GM19328 (cell line): ENCODE data around the gene RPS6KA4.
"Not testable (repeated sequence)": the region's sequence is repeated elsewhere in the genome, so short reads cannot be mapped to it uniquely, and the experiment has no call there.

Experiments used
- ATAC-seq: cut with Tn5 transposase; IDR thresholded peaks from one replicate; pipeline ENCODE4 v1.9.1; 2021; ENCODE audit warnings: mild to moderate bottlenecking, moderate library complexity; ENCODE audit not compliant: unreplicated experiment

The RPS6KA4 gene

DNA sequence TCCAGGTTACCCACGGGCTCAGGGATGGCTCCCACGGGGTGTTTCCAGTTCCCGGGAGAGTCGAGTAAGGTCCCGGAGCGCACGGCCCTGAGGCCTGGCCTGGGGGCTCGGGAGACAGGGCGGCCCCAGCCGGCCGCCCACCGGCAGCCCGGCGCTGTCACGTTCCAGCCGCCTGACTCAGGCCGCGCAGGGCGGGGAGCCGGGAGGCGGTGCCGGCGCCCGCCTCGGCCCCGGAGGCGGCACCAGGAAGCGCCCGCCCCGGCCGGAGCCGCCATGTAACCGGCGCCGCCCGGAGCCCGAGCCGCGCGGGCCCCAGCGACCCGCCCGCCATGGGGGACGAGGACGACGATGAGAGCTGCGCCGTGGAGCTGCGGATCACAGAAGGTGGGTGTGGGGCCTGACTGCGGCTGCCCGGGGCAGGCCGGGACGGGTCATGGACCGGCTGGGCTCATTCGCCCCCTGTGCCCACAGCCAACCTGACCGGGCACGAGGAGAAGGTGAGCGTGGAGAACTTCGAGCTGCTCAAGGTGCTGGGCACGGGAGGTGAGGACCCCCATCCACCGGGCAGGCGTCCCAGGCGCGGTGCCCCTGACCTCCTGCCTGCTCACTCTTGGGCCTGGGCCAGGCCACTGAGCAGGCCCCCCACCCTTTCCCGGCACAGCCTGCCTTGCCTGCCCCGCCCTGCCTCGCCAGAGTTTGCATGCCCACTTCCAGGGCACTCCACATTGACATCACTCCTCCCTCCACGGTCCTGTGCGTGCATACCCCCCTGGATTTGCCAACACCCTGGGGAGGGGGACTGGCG is at the start of gene RPS6KA4:
RPS6KA4 (plus strand) TSS at position 256 of the 805 bp plus-strand sequence; CDS start at position 330, 74 bp downstream.
- ATAC-seq, result peak; percentile 53

DNA sequence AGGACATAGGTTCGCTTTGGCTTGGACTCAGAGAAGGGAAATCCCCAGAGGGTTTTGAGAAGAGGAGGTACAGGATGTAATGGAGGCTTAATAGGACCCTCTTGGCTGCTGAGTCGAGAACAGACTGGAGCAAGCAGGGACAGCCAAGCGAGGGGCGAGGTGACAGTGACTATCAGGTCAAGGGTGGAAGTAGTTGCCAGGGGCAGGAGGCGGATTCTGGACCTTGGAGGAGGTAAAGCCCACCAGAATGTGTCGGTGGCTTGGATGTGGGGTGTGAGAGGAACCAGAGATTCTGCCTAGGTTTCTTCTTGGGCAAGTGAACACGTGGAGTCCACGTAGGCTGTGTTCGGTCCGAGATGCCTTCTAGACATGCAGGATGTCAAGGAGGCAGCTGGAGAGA is 46.0 kb upstream of the RPS6KA4 start:
- ATAC-seq, result no peak

DNA sequence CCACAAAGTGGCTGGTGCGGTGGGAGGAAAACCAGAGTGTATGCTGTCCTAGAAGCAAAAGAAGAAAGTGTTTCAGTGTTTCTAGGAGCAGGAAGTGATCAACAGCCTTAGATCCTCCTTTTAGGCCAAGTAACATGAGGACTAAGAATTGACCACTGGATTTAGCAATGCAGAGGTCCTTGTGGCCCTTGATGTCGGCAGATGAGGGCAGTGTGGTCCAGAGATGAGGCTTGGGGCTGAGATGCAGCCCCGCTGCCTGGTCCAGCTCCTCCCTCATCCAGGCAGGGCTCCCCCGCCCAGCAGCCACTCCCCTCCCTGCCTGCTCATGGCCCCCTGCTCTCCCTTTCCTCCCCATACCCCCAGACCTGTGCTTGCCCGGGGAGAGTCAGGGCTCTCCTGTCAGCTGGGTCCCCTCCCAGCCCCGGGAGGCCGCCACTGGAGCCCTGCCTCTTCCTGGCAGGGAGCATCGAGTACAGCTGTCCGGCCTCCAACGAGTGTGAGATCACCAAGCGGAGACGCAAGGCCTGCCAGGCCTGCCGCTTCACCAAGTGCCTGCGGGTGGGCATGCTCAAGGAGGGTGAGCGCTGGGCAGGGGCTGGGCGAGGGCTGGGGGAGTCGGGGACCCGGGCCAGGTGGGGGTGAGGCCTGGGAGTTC is 45.3 kb upstream of the RPS6KA4 start:
- no peak for ATAC-seq

DNA sequence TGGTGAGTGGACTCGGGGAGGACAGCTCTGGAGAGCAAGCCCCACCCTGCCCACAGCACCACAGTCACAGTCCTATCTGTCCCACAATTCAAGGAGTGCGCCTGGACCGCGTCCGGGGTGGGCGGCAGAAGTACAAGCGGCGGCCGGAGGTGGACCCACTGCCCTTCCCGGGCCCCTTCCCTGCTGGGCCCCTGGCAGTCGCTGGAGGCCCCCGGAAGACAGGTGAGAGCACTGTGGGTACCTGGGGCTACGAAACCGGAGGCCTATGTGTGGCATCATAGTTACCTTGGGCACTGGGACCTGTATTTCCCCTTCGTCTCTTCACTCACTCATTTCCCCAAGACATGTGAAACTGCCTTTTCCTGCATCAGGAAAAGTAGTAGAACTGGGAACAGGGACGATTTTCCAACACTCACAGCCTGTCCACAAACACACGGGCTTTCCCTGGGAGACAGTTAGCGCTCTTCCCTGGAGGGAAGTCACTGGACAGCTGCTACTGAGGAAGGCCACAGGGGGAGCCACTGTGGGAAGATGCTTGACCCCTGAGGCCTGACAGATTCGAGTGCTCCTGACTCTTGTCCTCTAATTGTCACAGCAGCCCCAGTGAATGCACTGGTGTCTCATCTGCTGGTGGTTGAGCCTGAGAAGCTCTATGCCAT is 44.7 kb upstream of the RPS6KA4 start:
- ATAC-seq, result no peak

DNA sequence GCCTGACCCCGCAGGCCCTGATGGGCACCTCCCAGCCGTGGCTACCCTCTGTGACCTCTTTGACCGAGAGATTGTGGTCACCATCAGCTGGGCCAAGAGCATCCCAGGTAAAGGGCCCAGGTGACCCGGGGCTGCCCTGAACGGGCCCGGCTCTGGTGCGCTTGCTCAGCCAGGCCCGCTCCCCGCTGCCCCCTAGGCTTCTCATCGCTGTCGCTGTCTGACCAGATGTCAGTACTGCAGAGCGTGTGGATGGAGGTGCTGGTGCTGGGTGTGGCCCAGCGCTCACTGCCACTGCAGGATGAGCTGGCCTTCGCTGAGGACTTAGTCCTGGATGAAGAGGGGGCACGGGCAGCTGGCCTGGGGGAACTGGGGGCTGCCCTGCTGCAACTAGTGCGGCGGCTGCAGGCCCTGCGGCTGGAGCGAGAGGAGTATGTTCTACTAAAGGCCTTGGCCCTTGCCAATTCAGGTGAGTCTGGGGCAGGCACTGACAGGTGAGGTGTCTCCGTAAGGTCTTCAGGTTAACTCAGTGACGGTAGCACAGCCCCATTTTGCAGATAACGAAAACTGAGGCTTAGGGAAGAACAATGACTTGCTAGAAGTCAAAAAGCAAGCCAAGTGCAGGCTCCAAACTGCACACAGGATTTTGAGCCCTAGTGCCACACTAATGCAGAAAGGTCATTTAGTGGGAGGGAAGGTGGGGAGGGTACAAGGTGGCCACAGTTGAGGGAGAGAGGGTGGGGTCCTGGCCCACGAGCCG is 44.0 kb upstream of the RPS6KA4 start:
- ATAC-seq, result no peak

DNA sequence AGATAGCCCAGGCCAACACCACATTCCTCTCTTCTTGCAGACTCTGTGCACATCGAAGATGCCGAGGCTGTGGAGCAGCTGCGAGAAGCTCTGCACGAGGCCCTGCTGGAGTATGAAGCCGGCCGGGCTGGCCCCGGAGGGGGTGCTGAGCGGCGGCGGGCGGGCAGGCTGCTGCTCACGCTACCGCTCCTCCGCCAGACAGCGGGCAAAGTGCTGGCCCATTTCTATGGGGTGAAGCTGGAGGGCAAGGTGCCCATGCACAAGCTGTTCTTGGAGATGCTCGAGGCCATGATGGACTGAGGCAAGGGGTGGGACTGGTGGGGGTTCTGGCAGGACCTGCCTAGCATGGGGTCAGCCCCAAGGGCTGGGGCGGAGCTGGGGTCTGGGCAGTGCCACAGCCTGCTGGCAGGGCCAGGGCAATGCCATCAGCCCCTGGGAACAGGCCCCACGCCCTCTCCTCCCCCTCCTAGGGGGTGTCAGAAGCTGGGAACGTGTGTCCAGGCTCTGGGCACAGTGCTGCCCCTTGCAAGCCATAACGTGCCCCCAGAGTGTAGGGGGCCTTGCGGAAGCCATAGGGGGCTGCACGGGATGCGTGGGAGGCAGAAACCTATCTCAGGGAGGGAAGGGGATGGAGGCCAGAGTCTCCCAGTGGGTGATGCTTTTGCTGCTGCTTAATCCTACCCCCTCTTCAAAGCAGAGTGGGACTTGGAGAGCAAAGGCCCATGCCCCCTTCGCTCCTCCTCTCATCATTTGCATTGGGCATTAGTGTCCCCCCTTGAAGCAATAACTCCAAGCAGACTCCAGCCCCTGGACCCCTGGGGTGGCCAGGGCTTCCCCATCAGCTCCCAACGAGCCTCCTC is 43.1 kb upstream of the RPS6KA4 start:
- ATAC-seq, result not testable (repeated sequence)

DNA sequence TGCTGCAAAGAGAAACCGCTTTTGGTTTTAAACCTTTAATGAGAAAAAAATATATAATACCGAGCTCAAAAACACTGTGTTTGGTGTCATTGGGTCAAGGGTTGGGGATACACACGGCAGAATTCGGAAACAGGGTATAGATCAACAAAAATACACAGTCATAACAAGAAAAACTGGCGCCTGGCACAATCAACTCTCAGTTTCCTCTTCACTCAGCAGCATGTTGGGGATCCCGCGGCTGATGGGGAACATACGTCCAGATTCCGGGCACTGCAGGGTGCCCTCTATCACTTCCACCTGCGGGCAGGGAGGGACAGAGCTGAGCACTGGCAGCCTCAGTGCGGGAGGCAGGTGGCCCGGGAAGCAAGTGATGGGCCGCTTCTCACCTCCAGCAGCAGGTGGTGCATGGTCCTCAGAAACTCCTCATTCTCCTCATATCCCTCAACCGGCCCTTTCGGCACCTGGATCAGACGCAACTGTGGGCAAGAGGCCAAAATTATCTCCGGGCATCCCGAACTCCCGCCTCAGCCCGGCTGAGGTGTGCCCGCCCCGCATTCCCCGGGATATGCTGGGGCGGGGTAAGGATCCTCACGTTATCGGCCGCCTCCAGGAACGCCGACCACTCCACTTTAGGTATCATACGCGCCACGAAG is 42.2 kb upstream of the RPS6KA4 start:
- peak; percentile 1 for ATAC-seq

DNA sequence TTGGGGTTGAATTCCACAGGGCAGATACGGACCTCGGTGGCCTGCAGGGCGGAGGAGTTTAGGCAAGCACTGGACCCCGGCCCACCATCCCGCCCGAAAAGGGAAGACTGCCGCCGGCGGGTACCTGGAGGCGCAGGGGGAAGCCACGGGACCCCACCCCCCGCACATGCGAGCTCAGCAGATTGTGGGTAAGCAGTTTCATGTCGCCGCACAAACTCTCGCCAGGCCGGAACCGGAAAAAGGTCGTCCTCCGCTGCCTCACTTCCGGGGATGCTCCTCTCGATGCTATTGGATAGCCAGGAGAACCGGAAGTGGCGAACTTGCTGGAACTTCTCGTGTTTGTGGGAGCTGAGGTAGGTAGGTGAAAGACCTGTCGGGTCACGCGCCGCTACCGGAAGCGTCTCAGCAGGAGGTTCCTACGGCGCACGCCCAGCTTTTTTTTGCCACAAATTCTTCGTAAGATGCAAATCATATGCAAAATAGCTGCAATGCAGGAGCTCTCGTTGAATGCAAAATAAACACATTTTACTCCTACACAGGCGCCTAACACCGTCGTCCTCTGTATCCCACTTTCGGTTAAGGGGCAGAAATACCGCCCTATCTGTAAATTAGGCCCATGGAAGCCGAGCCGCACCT is 41.5 kb upstream of the RPS6KA4 start, which contains the start of gene TRMT112:
TRMT112 (minus strand) TSS at position 235 of the 636 bp plus-strand sequence; CDS start at position 202, 33 bp downstream.
- peak; percentile 74 for ATAC-seq

DNA sequence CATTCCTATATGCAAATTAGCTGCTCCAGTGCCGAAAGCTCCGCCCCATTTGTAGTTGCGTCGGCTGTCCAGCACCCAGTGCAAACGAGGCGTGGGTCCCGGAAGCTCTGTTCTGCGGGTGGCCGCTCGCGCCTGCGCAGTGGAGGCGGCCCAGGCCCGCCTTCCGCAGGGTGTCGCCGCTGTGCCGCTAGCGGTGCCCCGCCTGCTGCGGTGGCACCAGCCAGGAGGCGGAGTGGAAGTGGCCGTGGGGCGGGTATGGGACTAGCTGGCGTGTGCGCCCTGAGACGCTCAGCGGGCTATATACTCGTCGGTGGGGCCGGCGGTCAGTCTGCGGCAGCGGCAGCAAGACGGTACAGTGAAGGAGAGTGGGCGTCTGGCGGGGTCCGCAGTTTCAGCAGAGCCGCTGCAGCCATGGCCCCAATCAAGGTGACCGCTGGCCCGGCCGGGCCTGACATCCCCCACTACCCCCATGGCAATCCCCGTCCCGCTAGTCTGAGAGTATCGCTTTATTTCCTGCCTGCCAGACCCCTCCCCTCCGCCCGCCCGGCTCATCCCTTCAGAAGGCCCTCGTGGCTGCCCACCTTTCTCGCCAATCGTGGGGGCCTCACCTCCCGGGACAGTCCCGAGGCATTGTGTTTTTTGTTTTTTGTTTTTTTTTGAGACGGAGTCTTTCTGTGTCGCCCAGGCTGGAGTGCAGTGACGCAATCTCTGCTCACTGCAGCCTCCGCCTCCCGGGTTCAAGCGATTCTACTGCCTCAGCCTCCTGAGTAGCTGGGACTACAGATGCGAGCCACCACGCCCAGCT is 40.8 kb upstream of the RPS6KA4 start, which contains the start of gene PRDX5:
PRDX5 (plus strand) TSS at position 161 of the 805 bp plus-strand sequence; CDS start at position 256, 95 bp downstream.
- peak; percentile 71 for ATAC-seq

DNA sequence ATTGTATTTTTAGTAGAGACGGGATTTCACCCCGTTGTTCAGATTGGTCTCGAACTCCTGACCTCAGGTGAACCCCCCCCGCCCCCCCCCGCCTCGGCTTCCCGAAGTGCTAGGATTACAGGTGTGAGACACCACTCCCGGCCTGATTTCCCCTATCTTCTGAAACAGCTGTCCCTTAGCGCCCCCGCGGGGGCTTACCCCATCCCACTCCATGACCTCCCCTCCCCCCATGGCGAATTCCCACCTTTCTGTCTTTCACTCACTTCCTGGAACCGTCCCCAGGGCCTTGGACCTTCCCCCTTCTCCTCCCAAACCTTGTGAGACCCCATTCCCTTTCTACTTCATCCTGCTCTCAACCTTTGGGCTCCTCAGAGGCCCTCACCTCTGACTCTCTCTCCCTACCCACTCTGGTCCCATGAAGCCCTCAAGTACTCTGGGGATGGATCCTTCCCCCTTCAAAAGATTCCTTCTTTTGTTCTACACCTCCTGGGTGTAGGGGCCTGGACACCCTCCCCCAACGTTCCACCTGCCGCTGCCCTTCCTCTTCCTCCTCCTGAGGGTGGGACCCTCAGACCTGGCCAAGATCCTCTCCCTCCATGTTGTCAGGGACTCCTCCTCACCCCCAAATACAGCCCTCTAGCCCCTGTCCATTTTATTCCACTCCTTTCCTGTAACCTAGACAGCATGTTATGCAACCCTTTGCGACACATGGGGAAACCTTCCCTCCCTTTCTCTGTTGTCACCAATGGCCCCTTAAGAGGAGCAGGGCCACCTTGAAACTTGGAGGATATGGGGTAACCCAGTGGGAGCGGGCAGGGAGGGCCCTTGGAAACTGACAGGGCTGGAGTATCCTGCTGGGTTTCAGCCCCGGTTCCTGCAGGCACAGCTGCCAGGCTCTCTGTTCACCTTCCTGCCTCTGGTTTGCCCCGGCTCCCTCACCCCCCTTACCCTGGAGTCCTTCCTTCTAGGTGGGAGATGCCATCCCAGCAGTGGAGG is 39.9 kb upstream of the RPS6KA4 start:
- ATAC-seq, result no peak

DNA sequence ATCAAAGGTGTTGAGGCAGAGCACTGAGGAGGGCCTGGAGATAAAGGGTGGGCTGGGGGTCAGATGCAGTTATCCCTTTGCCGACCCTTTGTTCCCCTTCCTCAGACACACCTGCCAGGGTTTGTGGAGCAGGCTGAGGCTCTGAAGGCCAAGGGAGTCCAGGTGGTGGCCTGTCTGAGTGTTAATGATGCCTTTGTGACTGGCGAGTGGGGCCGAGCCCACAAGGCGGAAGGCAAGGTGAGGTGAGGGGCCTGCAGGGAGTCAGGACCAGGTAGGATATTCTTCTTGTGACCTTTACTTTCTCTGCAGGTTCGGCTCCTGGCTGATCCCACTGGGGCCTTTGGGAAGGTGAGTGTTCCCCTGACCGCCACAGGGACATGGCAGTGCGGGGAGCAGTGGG is 38.4 kb upstream of the RPS6KA4 start:
- ATAC-seq, result no peak

DNA sequence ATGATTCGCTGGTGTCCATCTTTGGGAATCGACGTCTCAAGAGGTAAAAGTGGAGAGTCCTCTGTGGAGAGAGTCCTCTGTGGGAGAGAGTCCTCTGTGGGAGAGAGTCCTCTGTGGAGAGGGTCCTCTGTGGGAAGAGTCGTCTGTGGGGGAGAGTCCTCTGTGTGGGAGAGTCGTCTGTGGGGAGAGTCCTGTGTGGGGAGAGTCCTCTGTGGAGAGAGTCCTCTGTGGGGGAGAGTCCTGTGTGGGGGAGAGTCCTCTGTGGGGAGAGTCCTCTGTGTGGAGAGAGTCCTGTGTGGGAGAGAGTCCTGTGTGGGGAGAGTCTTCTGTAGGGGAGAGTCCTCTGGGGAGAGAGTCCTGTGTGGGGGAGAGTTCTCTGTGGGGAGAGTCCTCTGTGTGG is 37.9 kb upstream of the RPS6KA4 start:
- no peak for ATAC-seq

DNA sequence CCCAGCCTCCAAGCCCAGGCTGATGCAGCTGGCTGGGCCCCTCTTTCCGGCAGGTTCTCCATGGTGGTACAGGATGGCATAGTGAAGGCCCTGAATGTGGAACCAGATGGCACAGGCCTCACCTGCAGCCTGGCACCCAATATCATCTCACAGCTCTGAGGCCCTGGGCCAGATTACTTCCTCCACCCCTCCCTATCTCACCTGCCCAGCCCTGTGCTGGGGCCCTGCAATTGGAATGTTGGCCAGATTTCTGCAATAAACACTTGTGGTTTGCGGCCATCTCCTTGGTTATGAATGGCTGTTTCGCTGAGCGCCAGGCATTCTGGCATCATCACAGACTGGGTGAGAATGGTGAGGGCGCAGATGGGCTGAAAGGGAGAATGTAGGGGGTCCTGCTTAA is 37.4 kb upstream of the RPS6KA4 start:
- no peak for ATAC-seq

DNA sequence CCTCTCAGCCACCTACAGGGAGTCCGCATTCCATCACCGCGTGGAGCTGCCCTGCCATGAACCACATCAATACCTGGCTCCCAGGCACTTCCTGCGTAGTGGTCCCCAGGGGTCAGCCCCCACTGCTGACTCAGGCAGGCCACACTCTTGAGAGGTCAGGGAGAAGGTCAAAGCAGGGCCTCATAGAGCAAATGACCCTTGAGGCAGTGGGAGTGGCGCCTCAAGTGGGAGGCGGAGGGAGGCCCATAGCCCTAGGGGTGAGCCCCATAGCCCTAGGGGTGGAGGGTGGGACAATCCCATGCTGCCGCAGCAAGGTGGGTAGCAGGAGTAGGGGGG is 36.1 kb upstream of the RPS6KA4 start:
- ATAC-seq, result no peak

DNA sequence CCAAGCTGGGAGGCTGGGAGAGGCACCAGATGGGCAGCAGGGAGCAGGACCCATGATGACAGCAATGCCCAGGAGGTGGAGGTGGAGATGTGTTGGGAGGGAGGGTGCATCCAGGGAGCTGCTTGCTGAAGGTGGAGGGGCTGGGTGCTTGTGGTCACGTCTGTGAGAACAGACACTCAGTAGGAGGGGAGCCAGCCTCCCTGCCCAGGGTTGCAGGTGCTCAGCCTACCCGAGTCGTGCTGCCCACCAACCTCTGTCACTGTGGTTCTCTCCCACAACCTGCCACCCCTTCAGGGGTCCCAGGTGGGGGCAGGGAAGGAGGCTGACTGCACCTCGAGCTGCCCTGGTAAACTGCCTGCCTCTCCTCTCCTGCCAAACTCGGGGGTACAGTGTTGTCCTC is 35.6 kb upstream of the RPS6KA4 start:
- ATAC-seq, result no peak

DNA sequence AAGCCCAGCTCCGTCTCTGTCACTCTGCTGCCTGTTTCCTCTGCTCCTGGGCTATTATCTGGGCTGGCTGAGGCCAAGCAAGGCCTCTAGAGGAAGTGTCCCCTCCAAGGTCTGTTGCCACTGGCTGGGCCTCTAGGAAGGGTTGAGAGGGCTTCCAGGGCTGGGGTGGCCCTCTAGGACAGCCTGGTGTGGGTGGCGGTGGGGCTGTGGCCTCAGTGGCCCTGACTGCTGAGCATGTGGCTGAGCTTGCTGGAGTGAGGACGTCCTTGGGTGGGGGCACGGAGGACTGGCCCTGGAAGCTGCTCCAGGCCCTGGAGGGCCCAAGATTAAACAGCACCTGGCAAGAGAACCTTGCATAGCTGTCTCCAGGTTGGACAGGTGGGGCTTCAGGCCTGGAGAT is 35.0 kb upstream of the RPS6KA4 start:
- ATAC-seq, result not testable (repeated sequence)
